ENCODE results near the gene PDE12.
A peak's percentile ranks its signal among the peaks of the same experiment; 100 is the strongest.
"Not testable (repeated sequence)": the region's sequence is repeated elsewhere in the genome, so short reads cannot be mapped to it uniquely, and the experiment has no call there.

PDE12 gene

GRCh38 chr3:57586778-57587177 is 30.7 kb downstream of the PDE12 start:
- DNase-seq, result no peak

- DNase-seq, result no peak
These were observed 31.8 kb downstream of the PDE12 start for GRCh38 chr3:57587905-57588304.

DNA sequence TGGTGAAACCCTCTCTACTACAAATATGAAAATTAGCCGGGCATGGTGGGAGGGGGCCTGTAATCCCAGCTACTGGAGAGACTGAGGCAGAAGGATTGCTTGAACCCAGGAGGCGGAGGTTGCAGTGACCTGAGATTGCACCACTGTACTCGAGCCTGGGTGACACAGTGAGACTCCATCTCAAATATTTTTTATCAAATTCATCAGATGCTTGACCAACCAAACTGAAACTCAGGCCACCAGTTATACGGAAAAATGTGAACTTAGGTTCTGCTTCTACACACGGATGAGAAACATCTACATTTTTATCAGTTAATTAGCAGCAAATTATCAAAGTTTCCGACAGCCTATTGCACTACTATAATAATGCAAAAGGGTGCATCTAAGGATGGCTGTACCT is 36.2 kb downstream of the PDE12 start:
- no peak for DNase-seq

- DNase-seq, result no peak
These were observed 38.1 kb downstream of the PDE12 start for GRCh38 chr3:57594144-57594543.

- DNase-seq, result no peak
These were observed 38.5 kb downstream of the PDE12 start for GRCh38 chr3:57594576-57594975.

- peak; percentile 89 for DNase-seq
These were observed 40.5 kb downstream of the PDE12 start for GRCh38 chr3:57596495-57597126.

- DNase-seq, result peak; percentile 100
These were observed 41.3 kb downstream of the PDE12 start, which contains the start of gene ARF4 for GRCh38 chr3:57597127-57597923. TSS of gene ARF4 (minus strand) at chr3:57597344. CDS start at chr3:57597140, 204 bp downstream.

DNA sequence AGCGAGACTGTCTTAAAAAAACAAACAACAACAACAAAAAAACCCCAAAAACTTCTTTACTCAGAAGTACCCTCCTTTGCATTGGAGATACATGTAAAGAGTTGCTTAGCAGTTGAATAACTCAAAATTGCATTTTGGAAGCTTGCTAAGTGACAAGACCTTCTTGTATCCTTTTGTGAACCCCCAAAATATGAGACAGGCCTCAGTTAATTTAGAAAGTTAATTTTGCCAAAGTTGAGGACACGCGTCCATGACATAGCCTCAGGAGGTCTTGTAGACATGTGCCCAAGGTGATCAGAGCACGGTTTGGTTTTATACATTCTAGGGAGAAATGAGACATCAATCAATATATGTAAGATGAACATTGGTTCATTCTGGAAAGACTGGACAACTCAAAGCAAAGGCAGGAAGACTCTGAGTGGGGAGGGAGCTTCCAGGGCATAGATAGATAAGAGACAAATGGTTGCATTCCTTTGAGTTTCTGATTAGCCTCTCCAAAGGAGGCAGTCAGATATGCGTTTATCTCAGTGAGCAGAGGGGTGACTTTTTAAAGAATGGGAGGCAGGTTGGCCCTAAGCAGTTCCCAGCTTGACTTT is 42.8 kb downstream of the PDE12 start:
- DNase-seq, result no peak

- no peak for DNase-seq
These were observed 44.1 kb downstream of the PDE12 start for GRCh38 chr3:57600195-57600594.

GRCh38 chr3:57604971-57605370 is 48.9 kb downstream of the PDE12 start:
- no peak for DNase-seq

- DNase-seq, result no peak
These were observed 49.6 kb downstream of the PDE12 start for GRCh38 chr3:57605683-57606082.

DNA sequence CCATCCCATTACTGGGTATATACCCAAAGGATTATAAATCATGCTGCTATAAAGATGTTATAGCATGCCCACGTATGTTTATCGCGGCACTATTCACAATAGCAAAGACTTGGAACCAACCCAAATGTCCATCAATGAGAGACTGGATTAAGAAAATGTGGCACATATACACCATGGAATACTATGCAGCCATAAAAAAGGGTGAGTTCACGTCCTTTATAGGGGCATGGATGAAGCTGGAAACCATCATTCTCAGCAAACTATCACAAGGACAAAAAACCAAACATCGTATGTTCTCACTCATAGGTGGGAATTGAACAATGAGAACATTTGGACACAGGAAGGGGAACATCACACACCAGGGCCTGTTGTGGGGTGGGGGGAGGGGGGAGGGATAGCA is 55.8 kb downstream of the PDE12 start:
- DNase-seq, result not testable (repeated sequence)

DNA sequence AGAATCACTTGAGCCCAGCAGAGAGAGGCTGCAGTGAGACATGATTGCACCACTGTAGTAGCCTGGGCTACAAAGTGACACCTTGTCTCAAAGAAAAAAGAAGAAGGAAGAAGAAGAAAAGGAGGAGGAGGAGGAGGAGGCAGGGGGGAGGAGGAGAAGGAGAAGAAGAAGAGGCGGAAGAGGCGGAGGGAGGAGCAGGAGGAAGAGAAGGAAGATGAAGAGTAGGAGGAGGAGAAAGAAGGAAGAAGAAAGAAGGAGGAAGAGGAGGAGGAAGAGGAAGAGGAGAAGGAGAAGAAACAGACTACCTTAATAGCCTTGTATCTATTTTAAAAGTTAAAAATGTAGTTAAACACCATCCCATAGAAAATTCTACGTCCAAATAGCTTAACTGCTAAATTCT is 60.2 kb downstream of the PDE12 start:
- no peak for DNase-seq

Data from activated effector memory CD4-positive, alpha-beta T cell treated with anti-CD3 and anti-CD28 coated beads, Interleukin-2, amount 50 U/mL, for 16 hours (primary cell).